IMR-90 (cell line): ENCODE results near the gene NCOR1. TPM values are rescaled to one million over a fixed set of nuclear protein-coding genes. Genes with fewer than 3 reads are reported as not detected.

Source experiments
- ATAC-seq: fragments of 200-7000 bp; cut with Tn5 transposase; 2 replicates; pipeline ENCODE4 v1.9.1; 2020; ENCODE audit warnings: low read depth, mild to moderate bottlenecking, moderate library complexity
- Bru-seq: library from RNA; stranded (reverse); fragments of 400-500 nt; gene quantifications from one replicate; lab custom pipeline; 2021; lab: Mats Ljungman, UMichigan
- BruChase-seq, 2 experiments: library from RNA; stranded (reverse); fragments of 400-500 nt; gene quantifications; one replicate each; lab custom pipeline; 2021; lab: Mats Ljungman, UMichigan
- BruUV-seq: library from RNA; stranded (reverse); fragments of 400-500 nt; replicated peaks from 2 replicates; lab custom pipeline; 2021; lab: Mats Ljungman, UMichigan
- CTCF ChIA-PET: fragments of 300-600 bp; formaldehyde crosslinking; extraction: SDS; loops from one replicate; lab custom pipeline; 2021; ENCODE audit warnings: antibody characterized with exemption; lab: Yijun Ruan, JAX
- POLR2A ChIA-PET: fragments of 300-600 bp; sonication (Branson Sonifier 250); formaldehyde crosslinking; loops from one replicate; lab custom pipeline; 2022; ENCODE audit warnings: antibody characterized with exemption; ENCODE audit not compliant: unreplicated experiment; lab: Charles Lee
- DNase-seq: peaks from one replicate; pipeline ENCODE4 v3.0.0; 2013
- H2AFZ ChIP-seq: replicated peaks from 2 replicates; pipeline ENCODE3; 2013; ENCODE audit warnings: low read length, mild to moderate bottlenecking; ENCODE audit not compliant: poor library complexity
- H2AK5ac ChIP-seq: 2 replicates; pipeline ENCODE4 v1.6.1; 2013; ENCODE audit warnings: low read depth, low read length, inconsistent platforms
- H2AK9ac ChIP-seq: replicated peaks from 2 replicates; pipeline ENCODE3; 2013; ENCODE audit warnings: mild to moderate bottlenecking, low read depth, low read length, moderate library complexity; ENCODE audit not compliant: poor library complexity
- H2BK120ac ChIP-seq: 2 replicates; pipeline ENCODE4 v1.6.1; 2013; ENCODE audit warnings: low read depth, low read length, inconsistent platforms
- H2BK15ac ChIP-seq: 3 replicates; pipeline ENCODE4 v1.6.1; 2013; ENCODE audit warnings: low read depth, low read length, inconsistent platforms
- H2BK20ac ChIP-seq: 2 replicates; pipeline ENCODE4 v1.6.1; 2013; ENCODE audit warnings: low read depth, mild to moderate bottlenecking, inconsistent platforms, low read length, moderate library complexity
- H2BK5ac ChIP-seq: 2 replicates; pipeline ENCODE4 v1.6.1; 2013; ENCODE audit warnings: mild to moderate bottlenecking, low read depth, low read length, inconsistent platforms; ENCODE audit not compliant: poor library complexity, severe bottlenecking
- H3K14ac ChIP-seq: replicated peaks from 2 replicates; pipeline ENCODE4 v1.6.1; 2013; ENCODE audit warnings: low read depth, low read length, inconsistent platforms
- H3K18ac ChIP-seq: 2 replicates; pipeline ENCODE4 v1.6.1; 2013; ENCODE audit warnings: low read depth, low read length, control low read depth
- H3K23ac ChIP-seq: 2 replicates; pipeline ENCODE4 v1.6.1; 2013; ENCODE audit warnings: low read depth, low read length, inconsistent platforms
- H3K27ac ChIP-seq: 2 replicates; pipeline ENCODE4 v1.5.1; 2013; ENCODE audit warnings: mild to moderate bottlenecking, control low read depth, low read length; ENCODE audit not compliant: insufficient read depth
- H3K27me3 ChIP-seq: 2 replicates; pipeline ENCODE4 v1.6.1; 2013; ENCODE audit warnings: low read length; ENCODE audit not compliant: control insufficient read depth, insufficient read depth
- H3K36me3 ChIP-seq: 2 replicates; pipeline ENCODE4 v1.6.1; 2013; ENCODE audit warnings: low read length, mixed read lengths; ENCODE audit not compliant: control insufficient read depth, insufficient read depth
- H3K4ac ChIP-seq: 2 replicates; pipeline ENCODE4 v1.6.1; 2013; ENCODE audit warnings: low read depth, low read length, inconsistent platforms
- H3K4me1 ChIP-seq: 2 replicates; pipeline ENCODE4 v1.6.1; 2013; ENCODE audit warnings: low read length, mixed read lengths; ENCODE audit not compliant: control insufficient read depth, insufficient read depth
- H3K4me2 ChIP-seq: 2 replicates; pipeline ENCODE4 v1.6.1; 2013; ENCODE audit warnings: low read depth, mild to moderate bottlenecking, control low read depth, low read length, moderate library complexity
- H3K4me3 ChIP-seq: 2 replicates; pipeline ENCODE4 v1.5.1; 2013; ENCODE audit warnings: low read depth, mild to moderate bottlenecking, control low read depth, low read length, moderate library complexity; ENCODE audit not compliant: insufficient read depth
- H3K56ac ChIP-seq: 2 replicates; pipeline ENCODE4 v1.6.1; 2013; ENCODE audit warnings: low read length, inconsistent platforms; ENCODE audit not compliant: insufficient read depth; ENCODE audit errors: extremely low read depth
- H3K79me1 ChIP-seq, 2 experiments: 2 replicates each; pipeline ENCODE4 v1.6.1; 2013; ENCODE audit warnings: low read length in 2 of 2, inconsistent platforms in 1 of 2, low read depth in 1 of 2
- H3K9ac ChIP-seq: 2 replicates; pipeline ENCODE4 v1.6.1; 2013; ENCODE audit warnings: low read depth, low read length, control low read depth
- H3K9me1 ChIP-seq: 2 replicates; pipeline ENCODE4 v1.6.1; 2013; ENCODE audit warnings: low read length, inconsistent platforms; ENCODE audit not compliant: insufficient read depth
- H3K9me3 ChIP-seq: 2 replicates; pipeline ENCODE4 v1.6.1; 2013; ENCODE audit warnings: low read length; ENCODE audit not compliant: control insufficient read depth, insufficient read depth
- H4K20me1 ChIP-seq: 2 replicates; pipeline ENCODE4 v1.6.1; 2013; ENCODE audit warnings: low read length, inconsistent platforms; ENCODE audit not compliant: insufficient read depth
- H4K5ac ChIP-seq: 2 replicates; pipeline ENCODE4 v1.6.1; 2013; ENCODE audit warnings: mild to moderate bottlenecking, low read depth, low read length, control low read depth
- H4K8ac ChIP-seq, 2 experiments: 2 replicates each; pipeline ENCODE4 v1.6.1; 2013; ENCODE audit warnings: low read depth in 2 of 2, low read length in 2 of 2, control low read depth in 1 of 2, inconsistent platforms in 1 of 2
- H4K91ac ChIP-seq: 2 replicates; pipeline ENCODE4 v1.6.1; 2013; ENCODE audit warnings: low read depth, low read length, inconsistent platforms; ENCODE audit not compliant: insufficient read depth
- BHLHE40 ChIP-seq: fragments of 150-350 bp; IDR thresholded peaks from 2 replicates; pipeline ENCODE4 v1.6.1; 2016; ENCODE audit warnings: mild to moderate bottlenecking, low read depth, low read length
- CEBPB ChIP-seq: IDR thresholded peaks from 2 replicates; pipeline ENCODE4 v1.6.1; 2012; ENCODE audit warnings: low read depth, low read length, improper control_type of control experiment
- CHD1 ChIP-seq: IDR thresholded peaks from 2 replicates; pipeline ENCODE4 v1.6.1; 2012; ENCODE audit warnings: low read depth, low read length, improper control_type of control experiment
- FOS ChIP-seq: fragments of 150-350 bp; IDR thresholded peaks from 2 replicates; pipeline ENCODE4 v1.6.1; 2016; ENCODE audit warnings: low read depth, low read length
- MAFK ChIP-seq: IDR thresholded peaks from 2 replicates; pipeline ENCODE4 v1.6.1; 2012; ENCODE audit warnings: low read depth, low read length, improper control_type of control experiment
- MAZ ChIP-seq: IDR thresholded peaks from 2 replicates; pipeline ENCODE4 v1.6.1; 2012; ENCODE audit warnings: low read depth, mild to moderate bottlenecking, low read length, improper control_type of control experiment, moderate library complexity, borderline replicate concordance
- NFE2L2 ChIP-seq: fragments of 150-350 bp; IDR thresholded peaks from 2 replicates; pipeline ENCODE4 v1.6.1; 2016; ENCODE audit warnings: low read depth, mild to moderate bottlenecking, low read length
- POLR2A ChIP-seq: IDR thresholded peaks from 2 replicates; pipeline ENCODE4 v1.6.1; 2012; ENCODE audit warnings: mild to moderate bottlenecking, low read depth, low read length
- RAD21 ChIP-seq: IDR thresholded peaks from 2 replicates; pipeline ENCODE4 v1.6.1; 2012; ENCODE audit warnings: low read length, improper control_type of control experiment
- RCOR1 ChIP-seq: IDR thresholded peaks from 2 replicates; pipeline ENCODE4 v1.6.1; 2012; ENCODE audit warnings: mild to moderate bottlenecking, low read length, improper control_type of control experiment; ENCODE audit not compliant: insufficient replicate concordance
- RFX5 ChIP-seq: IDR thresholded peaks from 2 replicates; pipeline ENCODE4 v1.8.0; 2012; ENCODE audit warnings: low read depth, mild to moderate bottlenecking, low read length, moderate library complexity
- SMC3 ChIP-seq: fragments of 150-350 bp; IDR thresholded peaks from 2 replicates; pipeline ENCODE4 v1.6.1; 2016; ENCODE audit warnings: low read depth, mild to moderate bottlenecking, antibody characterized with exemption, low read length, moderate library complexity
- WGBS, 2 experiments: methylation state at CpG; one replicate each; pipeline versions ENCODE4 v1.1.5 to v1.1.7; 2013; ENCODE audit warnings: missing lambda C conversion rate in 2 of 2; ENCODE audit not compliant: insufficient read length in 1 of 2; ENCODE audit errors: extremely low coverage in 2 of 2; 5-methylcytosine and 5-hydroxymethylcytosine counted together
- dilution Hi-C: fragments of 300-500 bp; cut with HindIII; formaldehyde crosslinking; loops from one replicate; pipeline ENCODE4 v1.14.3; 2018; ENCODE audit warnings: low sequenced_read_pairs; ENCODE audit not compliant: unreplicated experiment
- in situ Hi-C: fragments of 300-500 bp; cut with MboI; formaldehyde crosslinking; loops from 3 replicates; pipeline ENCODE4 v1.14.3; 2019; ENCODE audit warnings: low sequenced_read_pairs, inconsistent platforms, mixed read lengths
- intact Hi-C: fragments of 100-400 bp; cut with micrococcal nuclease; formaldehyde crosslinking; loops from 2 replicates; pipeline ENCODE4 v1.10.0; 2022
- long read RNA-seq: library from polyadenylated mRNA; unstranded; transcript quantifications from one replicate; pipeline ENCODE4 v2.0.0, GENCODE V29; 2021; ENCODE audit not compliant: unreplicated experiment
- polyA plus RNA-seq, 3 experiments: library from polyadenylated mRNA; depleted of rRNA; stranded (reverse); fragments of >200 nt; gene quantifications; 2 replicates each; pipeline ENCODE4 v1.2.3, GENCODE V29; 2012; ENCODE audit warnings: low replicate concordance in 1 of 3
- total RNA-seq: library from RNA; depleted of rRNA; stranded (reverse); fragments of >200 nt; gene quantifications from 2 replicates; pipeline ENCODE4 v1.2.3, GENCODE V29; 2012; rRNA removed
- TF ChIP-seq, protein P1 (sequence below): fragments of 150-350 bp; IDR thresholded peaks from 2 replicates; pipeline ENCODE4 v1.6.1; 2017; ENCODE audit warnings: mild to moderate bottlenecking, antibody characterized with exemption, low read length, low read depth
- TF ChIP-seq, protein P2 (sequence below): fragments of 150-350 bp; IDR thresholded peaks from 2 replicates; pipeline ENCODE4 v1.6.1; 2016; ENCODE audit warnings: low read depth, mild to moderate bottlenecking, low read length, moderate library complexity, borderline replicate concordance

Gene NCOR1
- 78.0 and 80.3 TPM in 2 replicates for total RNA-seq
- polyA plus RNA-seq (2012; rRNA removed): 54.5 and 56.5 TPM in 2 replicates
- 26.7 and 39.9 TPM in 2 replicates for polyA plus RNA-seq (2012; cell fraction: cytosol; rRNA removed)
- polyA plus RNA-seq (2012; cell fraction: nucleus; rRNA removed; ENCODE audit: low replicate concordance): 54.3 and 72.4 TPM in 2 replicates
- percentile 92 among the genes with signal in this experiment for Bru-seq, nascent RNA
- percentile 92 among the genes with signal in this experiment for BruChase-seq, experiment 1, labeled RNA remaining after a 6-hour chase
- percentile 90 among the genes with signal in this experiment for BruChase-seq, experiment 2, labeled RNA remaining after a 2-hour chase
- long read RNA-seq, transcript NCOR1-206 (15 exons, 1,883 nt): major isoform, 11 of 141 reads
- long read RNA-seq, transcript NCOR1-221 (16 exons, 1,877 nt): minor isoform, 7 of 141 reads
- long read RNA-seq, partial matches to known transcripts: 62 of 141 reads
- long read RNA-seq, other reads (novel, unspliced or antisense): 59 of 141 reads

DNA sequence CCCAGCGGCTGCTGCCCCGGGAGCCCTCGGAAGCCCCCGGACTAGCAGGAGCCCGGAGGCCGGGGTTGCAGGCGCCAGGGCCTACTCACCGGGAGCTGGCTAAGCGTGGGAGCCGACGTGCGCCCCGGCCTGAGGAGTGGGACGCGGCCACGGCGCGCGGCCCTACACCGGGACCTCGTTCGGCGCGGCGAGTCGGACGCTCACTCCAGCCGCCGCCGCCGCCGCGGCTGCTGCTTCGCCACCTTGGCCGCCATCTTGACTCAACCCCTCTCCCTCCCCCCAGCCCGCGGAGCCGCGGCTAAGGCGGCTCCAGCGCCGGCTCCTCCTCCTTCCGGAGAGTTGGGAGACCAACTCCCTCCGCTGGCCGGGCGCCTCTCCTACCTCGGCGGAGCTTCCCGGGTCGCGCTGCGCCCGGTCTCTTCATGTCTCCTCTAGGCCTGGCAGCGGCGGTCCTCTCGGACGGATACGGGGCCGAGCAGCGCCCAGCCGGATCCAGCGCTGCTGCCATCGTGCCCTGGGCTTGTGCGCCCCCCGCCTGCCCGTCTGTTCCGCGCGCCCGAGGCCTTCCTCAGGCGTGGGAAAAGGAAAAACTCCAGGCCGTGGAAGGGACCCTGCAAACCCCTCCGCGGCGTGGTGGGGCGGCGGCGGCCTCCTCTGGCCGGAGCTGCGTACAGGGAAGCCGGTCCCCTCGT lies at the start of gene NCOR1:
Gene NCOR1 (minus strand): TSS at position 262 of the 692 bp plus-strand sequence. CDS start 20,965 bp downstream, outside the sequence.
- Histone ChIP-seq H3K14ac (peak within 1 kb of the TSS; percentile 95), H2BK5ac (peak within 1 kb of the TSS; percentile 96), H3K18ac (peak within 1 kb of the TSS; percentile 69), H2BK20ac (peak within 1 kb of the TSS; percentile 22; the same call in 1 of the 2 replicates), H4K91ac (peak within 1 kb of the TSS; percentile 96), H3K9me1 (peaks cover 6% of the 10 kb centered on the region; the same call in 1 of the 2 replicates), H4K8ac (peak within 1 kb of the TSS; percentile 98 to 100), H3K27me3 (no peaks in the 10 kb centered on the region), H3K79me1 (peaks cover 13 to 38% of the 10 kb centered on the region in 2 experiments; a peak in 3 of 4 replicates), H3K4me3 (peak within 1 kb of the TSS; percentile 71), H2AFZ (peak within 1 kb of the TSS; percentile 99), H2BK15ac (peak within 1 kb of the TSS; percentile 59; the same call in 2 of the 3 replicates), H2BK120ac (peak within 1 kb of the TSS; percentile 76), H3K4ac (peak within 1 kb of the TSS; percentile 99), H3K56ac (peak within 1 kb of the TSS; percentile 93), H3K23ac (peak within 1 kb of the TSS; percentile 92), H3K4me2 (peak within 1 kb of the TSS; percentile 86), H3K9me3 (no peaks in the 10 kb centered on the region), H4K20me1 (peaks cover 36% of the 10 kb centered on the region), H3K36me3 (no peaks in the 10 kb centered on the region), H3K4me1 (peaks cover 6% of the 10 kb centered on the region), H3K9ac (peak within 1 kb of the TSS; percentile 96), H2AK5ac (peak within 1 kb of the TSS; percentile 99), H2AK9ac (peak within 1 kb of the TSS; percentile 99), H3K27ac (peak within 1 kb of the TSS; percentile 87), H4K5ac (peak within 1 kb of the TSS; percentile 94)
- CTCF ChIA-PET: no interaction called here
- POLR2A ChIA-PET: interaction anchor here (0.6 kb wide), 1 partner anchor 89 kb away, joined by 3 read pairs; no protein-coding TSS in a partner anchor
- no TSS peak for BruUV-seq
- dilution Hi-C loops: no loop called here
- 1% methylated on average over 66 of the region's 82 CpGs; no CpG with 5 or more reads in 1 of the 2 experiments for WGBS, 2 experiments
- intact Hi-C loops: loop anchor here (1.0 to 5.0 kb wide), 2 partner anchors 71 to 137 kb away; partner anchors contain the start of gene CENPV
- ATAC-seq (peak; percentile 95), DNase-seq (peak; percentile 93)
- in situ Hi-C loops: no loop called here
- TF ChIP-seq RAD21 (peak; percentile 23), CHD1 (no peak), RFX5 (no peak), SMC3 (no peak), POLR2A (peak; percentile 86), CEBPB (no peak), RCOR1 (no peak), MAZ (peak; percentile 68; the same call in 1 of the 2 replicates), NFE2L2 (no peak), MAFK (no peak), FOS (0 out of 2 replicates have a peak, but pooled peaks have one; percentile 2), BHLHE40 (no peak)
- TF ChIP-seq, protein P1, sequence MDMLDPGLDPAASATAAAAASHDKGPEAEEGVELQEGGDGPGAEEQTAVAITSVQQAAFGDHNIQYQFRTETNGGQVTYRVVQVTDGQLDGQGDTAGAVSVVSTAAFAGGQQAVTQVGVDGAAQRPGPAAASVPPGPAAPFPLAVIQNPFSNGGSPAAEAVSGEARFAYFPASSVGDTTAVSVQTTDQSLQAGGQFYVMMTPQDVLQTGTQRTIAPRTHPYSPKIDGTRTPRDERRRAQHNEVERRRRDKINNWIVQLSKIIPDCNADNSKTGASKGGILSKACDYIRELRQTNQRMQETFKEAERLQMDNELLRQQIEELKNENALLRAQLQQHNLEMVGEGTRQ: no peak
- TF ChIP-seq, protein P2, sequence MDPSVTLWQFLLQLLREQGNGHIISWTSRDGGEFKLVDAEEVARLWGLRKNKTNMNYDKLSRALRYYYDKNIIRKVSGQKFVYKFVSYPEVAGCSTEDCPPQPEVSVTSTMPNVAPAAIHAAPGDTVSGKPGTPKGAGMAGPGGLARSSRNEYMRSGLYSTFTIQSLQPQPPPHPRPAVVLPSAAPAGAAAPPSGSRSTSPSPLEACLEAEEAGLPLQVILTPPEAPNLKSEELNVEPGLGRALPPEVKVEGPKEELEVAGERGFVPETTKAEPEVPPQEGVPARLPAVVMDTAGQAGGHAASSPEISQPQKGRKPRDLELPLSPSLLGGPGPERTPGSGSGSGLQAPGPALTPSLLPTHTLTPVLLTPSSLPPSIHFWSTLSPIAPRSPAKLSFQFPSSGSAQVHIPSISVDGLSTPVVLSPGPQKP: no peak
